GM18868 (cell line): Measurements from ENCODE around the gene RPS6KA2.
"Not testable (repeated sequence)": the region's sequence is repeated elsewhere in the genome, so short reads cannot be mapped to it uniquely, and the experiment has no call there.

Experiments
- ATAC-seq: cut with Tn5 transposase; IDR thresholded peaks from one replicate; pipeline ENCODE4 v1.9.1; 2021; ENCODE audit warnings: mild to moderate bottlenecking, moderate library complexity; ENCODE audit not compliant: unreplicated experiment

RPS6KA2 gene

DNA sequence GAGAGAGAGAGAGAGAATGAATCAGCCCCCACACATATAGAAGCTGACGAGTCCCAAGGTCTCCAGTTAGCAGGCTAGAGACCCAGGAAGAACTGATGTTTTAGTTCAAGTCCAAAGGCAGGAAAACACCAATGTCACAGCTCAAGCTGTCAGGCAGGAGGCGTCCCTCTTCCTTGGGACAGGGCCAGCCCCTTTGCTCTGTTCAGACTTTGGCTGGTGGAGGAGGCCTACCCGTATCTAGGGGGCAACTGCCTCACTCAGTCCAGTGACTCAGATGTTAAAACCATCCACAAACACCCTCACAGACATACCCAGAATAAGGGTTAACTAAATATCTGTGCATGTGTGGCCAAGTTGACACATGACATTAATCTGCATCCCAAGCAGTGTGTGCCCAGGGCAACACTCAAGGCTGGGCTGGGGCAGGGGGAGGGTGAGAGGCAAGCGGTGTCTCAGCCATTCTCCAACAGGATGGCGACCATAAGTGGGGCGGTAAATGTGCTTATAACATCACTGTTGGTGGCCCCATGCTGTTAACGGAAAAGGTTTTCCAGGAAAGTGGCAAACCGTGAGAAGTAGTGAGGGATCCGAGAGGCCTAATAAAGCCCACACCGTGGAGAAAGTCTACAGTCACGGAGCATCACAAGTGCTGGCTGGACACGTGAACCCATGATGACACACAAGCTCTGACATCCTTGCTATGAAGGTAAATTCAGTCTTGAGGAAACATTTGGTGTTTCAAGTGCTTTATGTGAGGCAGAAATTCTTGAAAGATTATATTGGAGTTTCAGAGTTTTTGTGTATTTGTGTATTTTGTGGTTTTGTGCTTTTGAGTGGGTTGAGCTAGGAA lies 68.7 kb downstream of the RPS6KA2 start:
- no peak for ATAC-seq

DNA sequence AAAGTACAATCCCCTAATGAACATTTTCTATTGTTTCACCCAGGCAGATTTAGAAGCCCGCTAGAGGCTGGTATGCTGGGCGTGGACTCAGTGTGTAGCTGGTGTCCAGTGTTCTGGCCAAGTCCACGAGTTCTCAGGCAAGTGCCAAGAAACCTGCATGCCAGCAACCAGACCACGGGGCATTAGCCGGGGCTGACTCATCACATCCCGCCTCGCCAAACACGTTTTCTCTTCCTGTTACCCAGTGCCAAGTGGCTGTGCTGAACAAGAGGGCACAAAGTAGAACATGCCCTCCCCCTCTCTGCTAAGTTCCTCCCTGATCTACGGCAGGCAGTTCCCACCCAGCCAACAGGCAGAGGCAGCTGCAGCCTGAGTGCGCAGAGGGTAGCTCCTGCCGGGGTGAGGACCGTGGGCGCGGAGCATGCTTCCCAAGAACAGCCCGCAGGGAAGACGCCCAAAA lies 70.2 kb downstream of the RPS6KA2 start:
- peak; percentile 81 for ATAC-seq

DNA sequence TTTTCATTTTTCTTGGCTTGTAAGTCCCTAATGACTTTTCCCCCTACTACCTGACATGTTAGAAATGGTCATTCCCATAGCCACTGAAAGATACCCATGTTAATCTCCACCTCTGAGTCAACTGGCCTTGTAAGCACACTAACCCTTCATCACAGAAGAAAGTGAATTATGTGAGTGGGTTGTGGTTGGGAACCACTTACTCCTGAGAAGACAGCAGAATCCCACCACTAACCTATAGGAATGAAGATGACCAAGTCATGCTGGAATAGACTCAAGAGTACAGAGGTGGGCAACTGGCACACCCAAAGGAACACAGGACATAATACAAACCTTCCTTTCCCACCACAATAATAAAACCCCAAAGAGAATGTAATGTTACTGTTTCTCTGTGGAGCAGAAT lies 70.7 kb downstream of the RPS6KA2 start:
- no peak for ATAC-seq

DNA sequence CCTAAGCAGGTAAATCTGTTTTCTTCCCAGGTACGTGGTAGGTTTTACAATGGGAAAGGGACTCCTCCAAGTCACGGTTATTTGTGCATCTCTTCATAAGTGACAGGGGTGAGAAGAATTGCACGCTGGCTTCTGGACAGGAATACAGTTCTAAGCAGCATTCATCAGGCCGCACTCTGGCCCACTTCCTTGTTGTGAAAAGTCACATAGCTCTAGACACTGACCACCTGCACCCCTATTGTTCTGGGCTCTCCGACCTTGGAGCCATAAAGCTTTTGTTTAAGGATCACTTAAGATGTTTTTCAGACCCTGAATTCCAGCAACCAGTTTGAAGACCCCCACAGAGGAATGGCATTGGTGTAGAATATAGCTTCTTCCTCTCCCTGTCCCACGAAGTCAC lies 72.0 kb downstream of the RPS6KA2 start:
- no peak for ATAC-seq

DNA sequence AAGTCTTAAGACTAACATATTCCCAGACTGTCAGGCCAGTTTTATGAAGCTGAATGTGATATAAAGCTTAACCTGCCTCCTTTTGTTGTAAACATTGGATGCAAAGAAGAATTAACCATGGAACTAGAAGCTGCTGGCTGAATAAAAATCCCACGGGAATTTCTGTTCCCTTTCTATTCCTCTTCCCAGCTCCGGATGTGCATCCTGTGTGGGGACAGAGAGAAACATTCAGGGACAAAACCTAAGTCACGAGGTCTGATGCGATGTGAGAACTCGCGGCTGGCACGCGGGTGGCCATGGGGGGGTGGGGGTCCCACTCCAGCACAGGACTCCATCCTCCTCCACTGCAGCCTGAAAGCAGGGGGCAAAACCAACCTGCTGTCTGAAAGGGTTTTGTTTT lies 72.7 kb downstream of the RPS6KA2 start:
- ATAC-seq, result no peak

DNA sequence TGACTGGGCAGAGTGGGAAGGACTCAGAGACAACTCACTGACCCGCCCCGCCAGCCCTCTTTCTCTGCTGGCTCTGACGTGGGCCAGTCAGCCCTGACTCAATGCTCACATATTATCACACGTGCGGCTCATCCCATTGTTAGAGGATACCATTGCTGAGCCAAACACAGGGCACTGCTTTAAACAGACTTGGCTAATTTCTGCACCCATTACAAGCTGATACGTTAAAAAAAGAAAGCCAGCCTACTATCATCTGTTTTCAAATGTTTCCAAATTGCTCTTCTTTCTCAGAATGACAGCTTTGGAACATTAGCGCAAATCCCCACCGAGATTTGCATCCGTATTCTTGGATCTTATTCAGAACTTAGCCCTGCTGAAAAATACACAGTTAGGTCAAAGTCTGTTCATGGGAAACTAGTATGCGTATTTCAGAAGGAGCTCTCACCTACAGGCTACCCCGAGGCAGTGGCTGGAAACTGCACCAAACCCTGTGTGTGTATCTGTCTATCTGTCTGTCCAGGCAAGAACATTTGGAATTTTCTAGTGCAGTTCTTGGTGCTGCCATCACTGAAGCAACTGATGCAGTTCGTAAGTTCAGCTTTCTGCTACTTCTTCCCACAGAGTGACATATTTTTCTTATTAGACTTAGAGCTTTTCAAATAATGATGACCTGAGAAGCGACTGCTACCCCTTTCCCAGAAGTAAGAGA lies 73.3 kb downstream of the RPS6KA2 start:
- no peak for ATAC-seq

DNA sequence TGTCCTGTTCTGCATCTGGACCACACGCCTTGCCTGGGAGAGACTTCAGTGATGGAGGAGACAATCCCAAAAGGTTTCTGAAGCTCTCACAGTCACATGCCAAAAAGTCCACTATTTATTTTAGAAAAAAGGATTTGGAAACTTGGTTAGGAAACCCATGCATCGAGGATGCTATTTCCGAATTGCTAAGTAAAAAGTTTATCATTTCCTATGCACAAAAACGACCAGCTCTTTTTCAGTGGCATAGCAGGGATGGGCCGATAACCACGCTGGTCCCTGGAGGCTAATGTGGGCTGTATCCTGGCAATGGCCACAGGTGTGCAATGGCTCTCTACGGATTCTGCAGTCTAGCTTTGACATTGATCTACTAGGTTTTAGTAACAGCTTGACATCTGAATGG lies 74.5 kb downstream of the RPS6KA2 start:
- no peak for ATAC-seq

DNA sequence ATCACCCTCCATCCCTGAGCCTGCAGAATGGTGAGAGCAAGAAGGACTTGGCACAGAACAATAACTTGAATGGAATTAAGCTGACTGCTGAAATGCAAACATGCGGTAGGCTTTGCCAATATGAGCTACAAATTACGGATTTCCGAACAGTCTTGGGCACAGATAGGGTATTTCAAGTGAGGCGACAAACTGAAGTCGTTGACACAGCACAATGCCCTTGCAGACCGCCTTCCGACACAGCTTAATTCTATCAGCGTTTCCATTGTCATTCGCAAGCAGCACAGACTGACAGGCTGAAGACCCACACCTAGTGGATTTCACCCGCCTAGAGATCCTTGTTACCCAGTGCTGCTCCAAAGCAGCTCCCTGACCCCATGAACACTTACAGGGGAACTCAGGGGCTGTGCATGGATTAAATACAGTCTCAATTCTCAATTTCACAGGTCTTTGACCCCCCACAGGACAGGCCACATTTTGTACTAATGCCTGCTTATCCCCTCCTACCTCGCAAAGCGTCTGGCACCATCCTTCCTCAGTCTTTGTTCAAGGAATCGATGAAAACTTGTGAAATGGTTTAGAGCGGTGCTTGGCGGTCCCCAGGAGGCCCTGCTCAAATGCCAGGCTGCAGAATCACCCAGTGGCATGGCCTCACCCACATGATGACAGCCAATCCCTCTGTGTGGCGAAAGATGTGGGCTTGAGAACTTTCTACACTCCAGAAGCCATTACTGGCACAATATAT lies 75.1 kb downstream of the RPS6KA2 start:
- no peak for ATAC-seq

DNA sequence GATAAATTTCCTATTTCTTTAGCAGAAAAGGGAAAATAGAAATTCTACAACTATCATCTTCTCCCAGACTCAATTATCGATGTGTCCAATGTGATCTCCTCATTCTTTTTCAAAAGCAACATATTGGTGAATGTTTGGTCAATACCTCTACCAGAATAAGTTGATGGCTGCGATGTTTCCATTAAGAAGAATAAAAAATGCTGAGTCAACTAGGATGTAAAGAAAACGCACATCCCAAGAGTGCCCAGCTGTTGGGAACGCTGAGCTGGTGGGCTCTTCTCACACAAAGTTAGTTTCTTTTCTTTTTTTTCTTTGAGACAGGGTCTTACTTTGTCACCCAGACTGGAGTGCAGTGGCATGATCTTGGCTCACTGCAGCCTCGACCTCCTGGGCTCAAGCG lies 80.4 kb downstream of the RPS6KA2 start:
- no peak for ATAC-seq

DNA sequence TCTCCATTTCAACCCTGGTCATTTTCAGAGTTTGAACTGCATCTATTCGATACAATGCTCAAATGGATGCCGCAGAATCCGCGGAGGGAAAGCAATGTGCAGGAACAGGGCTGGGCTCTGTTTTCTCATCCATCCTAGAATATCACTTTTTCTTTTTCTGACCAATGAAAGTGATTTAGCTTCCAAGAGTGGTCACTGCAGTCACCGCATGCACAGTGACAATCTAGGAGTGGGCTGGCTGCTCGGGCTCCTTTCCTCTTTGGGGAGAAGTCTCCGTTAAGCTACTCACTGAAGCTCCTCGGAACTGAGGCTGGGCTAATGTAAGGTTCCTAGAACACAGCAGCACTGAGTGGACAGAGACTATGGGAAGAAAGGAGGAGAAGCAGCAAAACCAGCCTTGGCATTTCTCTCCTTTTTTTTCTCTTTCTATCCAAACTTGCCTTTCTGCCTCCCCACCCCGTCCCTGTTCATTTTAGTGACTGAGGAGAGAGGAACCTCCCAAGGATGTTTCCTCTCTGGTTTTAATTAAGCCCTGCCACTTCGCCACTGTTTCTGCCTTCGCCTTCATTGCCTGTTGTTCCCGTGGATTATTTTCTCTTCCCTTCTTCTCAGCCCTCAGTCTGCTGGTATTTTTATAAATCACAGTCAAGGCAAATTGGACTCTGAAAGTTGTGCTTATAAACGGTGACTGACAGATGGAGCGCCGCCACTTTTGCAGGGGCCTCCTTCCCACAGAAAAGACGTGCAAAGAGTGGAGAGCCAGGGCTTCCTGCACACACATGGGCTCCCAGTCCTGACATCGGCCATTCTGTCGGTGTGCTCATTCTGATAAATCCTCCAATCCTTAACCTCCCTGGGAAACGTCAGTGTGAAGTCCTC lies 81.7 kb downstream of the RPS6KA2 start:
- ATAC-seq, result no peak

DNA sequence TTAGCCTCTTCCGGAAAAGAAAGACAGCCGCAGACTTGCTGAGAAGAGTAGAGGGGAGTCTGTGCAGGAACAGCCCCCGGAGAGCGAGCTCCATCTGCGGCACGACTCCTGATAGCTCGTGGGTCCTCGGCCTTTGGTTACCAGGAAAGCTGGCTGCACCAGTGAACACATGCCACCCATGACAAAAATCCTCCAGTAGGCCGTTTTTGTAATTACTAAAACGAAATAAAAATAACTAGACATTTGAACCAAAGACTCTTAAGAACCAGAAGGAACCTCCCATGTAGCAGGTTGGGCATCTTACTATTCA lies 82.8 kb downstream of the RPS6KA2 start:
- no peak for ATAC-seq

DNA sequence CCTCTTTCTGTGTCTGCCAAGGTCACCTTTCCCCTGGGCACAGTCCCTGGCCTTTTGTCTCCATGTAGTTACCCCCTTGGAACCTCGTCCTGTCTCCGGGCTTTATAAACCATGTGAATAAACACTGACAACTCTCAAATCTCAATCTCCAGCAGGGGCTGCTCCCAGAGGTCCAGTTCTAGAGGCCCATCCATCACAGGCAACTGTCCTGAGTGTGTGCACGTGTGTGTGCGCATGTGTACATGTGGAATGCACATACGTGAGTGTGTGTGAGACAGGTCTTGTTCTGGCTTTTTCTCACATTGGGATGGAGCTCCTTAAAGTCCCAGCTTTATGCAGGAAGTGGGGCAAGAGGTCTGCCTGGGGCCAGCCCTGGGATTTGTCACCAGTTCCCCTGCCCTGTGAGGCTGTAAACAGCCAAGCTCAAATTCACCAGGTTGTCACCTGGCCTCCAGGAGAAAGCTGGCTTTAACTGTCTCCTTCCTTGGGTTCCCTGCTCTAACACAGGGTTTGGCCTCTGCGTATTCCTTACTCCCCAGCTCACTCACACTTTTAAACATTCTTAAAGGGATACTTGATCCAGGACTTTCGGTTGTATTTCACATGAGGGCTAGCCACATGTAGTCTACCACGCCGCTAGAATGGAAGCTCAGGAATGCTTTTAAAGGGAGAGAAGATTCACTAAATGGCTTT lies 83.3 kb downstream of the RPS6KA2 start:
- no peak for ATAC-seq

DNA sequence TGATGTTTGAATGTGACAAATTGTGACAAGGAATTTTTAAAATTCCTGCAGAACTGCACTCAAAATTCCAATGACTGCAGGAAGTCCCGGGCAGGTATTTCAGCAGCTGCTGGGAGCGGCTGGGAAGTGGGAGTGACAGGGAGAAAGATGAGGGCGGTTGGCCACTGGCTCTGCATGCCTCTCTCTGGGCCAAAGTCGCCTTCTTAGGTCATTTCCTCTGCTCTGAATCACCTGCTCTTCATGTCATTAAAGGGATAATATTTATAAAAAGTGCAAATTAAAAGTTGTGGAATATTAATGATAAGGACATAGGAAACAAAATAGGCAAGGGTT lies 84.5 kb downstream of the RPS6KA2 start:
- no peak for ATAC-seq

DNA sequence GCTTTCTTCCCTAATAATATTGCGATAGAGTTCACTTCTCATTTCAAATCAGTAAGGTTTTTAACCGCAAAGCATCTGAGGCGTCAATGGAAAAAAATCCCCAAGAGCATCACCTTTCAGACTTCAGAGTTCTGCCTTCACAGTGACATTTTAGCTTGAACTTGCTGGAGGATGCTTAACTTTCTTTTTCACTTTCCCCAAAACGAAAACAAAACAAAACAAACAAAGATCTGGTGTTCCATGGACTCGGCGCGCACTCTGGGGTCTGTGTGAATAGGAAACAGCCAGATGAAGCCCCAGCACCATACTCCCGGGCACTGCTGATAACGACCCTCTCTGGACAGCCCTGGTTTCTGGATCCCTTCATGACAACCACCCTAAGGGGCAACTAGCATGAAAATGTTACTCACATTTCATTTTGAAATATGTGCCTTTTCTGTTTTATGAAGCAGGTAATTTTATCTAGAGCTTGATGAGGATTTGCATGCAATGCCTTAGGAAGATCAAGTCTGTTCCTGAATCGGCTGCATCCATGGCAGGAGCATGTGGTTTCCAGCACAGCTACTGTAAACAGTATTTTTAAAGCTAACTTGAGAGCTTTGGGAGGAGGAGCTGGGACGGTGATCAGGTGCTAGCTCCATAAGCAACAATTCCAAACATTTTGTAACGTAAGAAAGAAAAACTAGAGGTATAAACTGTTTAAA lies 85.0 kb downstream of the RPS6KA2 start:
- ATAC-seq, result no peak

DNA sequence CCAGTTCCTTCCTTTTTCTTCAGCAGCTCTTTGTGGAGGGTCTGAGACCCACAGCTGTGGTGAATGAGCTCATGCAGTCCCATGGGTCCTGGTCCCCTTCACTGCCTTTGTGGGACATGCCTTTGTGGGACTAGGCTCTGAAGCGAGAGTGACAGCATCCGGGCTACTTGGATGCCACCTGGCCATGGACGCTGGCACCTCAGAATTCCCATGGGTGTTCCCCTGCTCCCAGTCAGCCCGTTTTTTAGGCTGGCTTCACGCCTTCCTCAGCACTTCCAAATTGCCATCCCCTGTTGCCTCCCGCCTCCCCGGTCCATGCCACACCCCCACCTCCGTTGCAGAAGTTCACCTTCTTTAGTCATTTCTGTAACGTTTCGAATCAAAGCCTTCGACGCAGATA lies 85.7 kb downstream of the RPS6KA2 start:
- ATAC-seq, result no peak

DNA sequence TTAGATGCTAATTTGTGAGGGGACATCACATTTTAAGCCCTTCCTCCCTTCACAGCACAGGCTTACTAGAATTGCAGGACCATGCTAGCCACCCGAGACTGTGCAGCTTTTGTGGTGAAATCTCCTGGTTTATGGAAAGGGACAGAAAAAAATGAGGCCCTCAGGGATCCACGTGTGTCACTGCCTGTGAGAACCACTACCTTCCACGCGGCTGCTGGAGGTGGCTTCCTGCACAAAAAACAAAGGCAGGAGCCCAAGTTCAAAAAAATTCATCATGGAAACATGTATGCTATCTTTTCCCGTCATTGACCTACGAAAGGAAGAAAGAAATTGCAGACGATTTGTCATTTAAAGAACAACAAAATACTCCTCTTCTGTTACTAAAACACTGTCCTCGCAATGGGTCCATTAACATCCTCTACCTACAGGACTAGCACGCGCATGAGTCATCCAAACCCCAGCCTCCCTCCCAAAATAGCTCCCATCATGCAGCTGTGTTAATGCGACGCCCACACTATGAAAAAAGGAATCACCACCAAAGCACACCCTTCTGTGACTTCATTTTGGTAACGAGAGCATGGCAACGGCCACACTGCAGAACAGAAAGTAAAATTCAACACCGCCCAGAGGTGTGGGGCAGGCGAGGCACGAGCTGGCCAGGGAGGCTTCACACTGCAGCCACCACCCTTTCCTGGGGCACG lies 86.3 kb downstream of the RPS6KA2 start:
- peak; percentile 93 for ATAC-seq

DNA sequence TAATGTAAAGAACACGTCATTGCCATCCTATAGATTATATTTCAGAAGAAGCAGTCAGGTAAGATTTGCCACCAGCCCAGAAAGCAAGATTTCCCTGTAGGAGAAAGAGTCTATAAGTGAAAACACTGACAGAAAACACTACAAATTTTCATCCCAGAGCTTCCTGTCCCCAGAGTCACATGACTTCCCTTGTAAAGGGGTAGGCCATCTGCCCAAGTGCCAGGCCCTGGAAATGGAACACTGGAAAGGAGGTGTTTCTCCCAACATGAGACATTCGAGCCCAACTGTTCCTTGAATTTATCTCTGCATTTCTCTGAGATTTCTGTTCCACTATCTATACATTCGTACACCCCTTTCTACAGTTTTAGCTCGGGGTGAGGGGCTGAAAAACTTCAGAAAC lies 87.5 kb downstream of the RPS6KA2 start:
- ATAC-seq, result no peak

DNA sequence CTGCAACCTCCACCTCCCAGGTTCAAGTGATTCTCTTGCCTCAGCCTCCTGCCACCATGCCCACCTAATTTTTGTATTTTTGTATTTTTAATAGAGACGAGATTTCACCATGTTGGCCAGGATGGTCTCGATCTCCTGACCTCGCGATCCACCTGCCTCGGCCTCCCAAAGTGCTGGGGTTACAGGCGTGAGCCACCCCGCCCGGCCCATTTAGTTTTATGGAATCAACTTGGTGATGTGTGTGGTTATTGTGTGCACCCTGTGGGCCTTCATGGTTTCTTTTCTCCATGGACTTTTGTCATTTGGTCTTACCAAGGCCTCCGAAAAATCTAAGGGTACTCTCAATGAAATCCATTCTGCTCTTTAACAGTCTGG lies 88.1 kb downstream of the RPS6KA2 start:
- ATAC-seq, result not testable (repeated sequence)

DNA sequence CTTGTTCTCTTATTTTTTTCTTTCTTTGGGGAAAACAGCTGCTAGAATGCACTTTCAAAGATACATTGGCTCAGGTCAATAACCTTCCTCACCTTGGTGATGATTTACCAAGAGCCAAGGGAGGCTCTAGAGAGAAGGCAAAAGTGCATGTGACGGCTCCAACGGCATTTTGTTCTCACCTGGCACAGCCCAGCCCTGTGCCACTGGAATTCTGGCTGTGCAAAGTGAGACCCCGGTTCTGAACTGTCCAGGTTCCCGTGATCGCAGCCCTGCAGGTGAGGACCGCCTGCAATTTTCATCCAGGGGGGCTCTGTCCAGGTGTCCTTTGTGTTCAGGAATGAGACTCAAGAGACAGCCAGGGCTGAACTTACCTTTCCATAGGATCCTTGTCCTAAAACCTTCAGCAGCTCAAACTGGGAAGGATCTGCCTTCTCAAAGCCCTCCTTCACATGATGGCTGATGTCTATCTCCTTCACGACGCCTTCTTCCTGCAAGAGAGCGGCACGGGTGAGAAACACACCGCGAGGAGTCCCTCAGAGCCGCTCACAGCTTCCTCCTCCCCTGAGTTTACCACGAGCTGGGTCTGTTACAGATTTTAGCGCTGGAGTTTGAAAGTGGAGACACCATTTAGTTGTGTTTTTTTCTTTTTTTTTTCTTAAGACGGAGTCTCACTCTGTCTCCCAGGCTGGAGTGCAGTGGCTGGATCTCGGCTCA lies 88.6 kb downstream of the RPS6KA2 start:
- ATAC-seq, result no peak
